DOHH2 (cell line): ENCODE measurements around the gene FOXK2.

Source experiments
- EZH2phosphoT487 ChIP-seq: fragments of 200-600 bp; sonication (generic); IDR thresholded peaks from 2 replicates; pipeline ENCODE4 v1.6.1; 2017; ENCODE audit warnings: borderline replicate concordance, mild to moderate bottlenecking, antibody characterized with exemption, low read length, moderate library complexity, mixed read lengths
- TF ChIP-seq, protein P1 (sequence below): fragments of 200-600 bp; sonication (generic); IDR thresholded peaks from one replicate; pipeline ENCODE4 v1.5.1; 2014; ENCODE audit warnings: antibody characterized with exemption, mild to moderate bottlenecking, low read depth, low read length; ENCODE audit not compliant: poor library complexity, severe bottlenecking

DNA sequence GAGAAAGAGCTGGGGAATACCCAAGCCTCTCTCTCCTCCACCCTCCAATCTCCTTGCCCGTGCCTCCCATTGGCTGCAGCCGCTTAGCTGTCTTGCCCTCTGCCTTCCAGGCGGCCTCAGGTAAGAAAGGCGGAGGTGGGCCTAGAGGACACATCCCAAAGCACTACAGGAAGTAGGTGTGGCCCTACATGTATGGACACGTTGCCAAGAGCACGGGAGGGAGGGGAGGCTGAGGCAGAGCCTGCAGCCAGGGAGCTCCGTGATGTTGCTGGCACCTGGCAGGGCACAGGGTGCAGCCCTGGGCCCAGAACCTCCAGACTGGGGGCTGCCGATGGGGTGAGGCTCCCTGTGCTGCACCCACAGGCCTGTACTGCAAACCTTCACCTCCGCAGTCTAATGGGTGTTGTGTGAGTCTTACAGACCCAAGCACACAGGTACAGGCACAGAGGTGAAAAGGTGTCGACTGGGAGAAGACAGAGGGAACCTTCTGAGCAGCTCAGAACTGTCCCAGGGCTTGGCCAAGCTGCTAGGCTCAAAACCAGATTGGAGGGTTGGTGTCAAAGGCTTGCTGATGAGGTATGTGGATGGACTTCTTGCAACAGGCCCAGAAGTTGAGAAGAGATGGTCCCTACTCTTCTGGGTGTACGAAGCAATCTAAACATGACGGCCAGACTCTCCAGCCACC, 23.5 kb upstream of the FOXK2 start:
- TF ChIP-seq, protein P1, sequence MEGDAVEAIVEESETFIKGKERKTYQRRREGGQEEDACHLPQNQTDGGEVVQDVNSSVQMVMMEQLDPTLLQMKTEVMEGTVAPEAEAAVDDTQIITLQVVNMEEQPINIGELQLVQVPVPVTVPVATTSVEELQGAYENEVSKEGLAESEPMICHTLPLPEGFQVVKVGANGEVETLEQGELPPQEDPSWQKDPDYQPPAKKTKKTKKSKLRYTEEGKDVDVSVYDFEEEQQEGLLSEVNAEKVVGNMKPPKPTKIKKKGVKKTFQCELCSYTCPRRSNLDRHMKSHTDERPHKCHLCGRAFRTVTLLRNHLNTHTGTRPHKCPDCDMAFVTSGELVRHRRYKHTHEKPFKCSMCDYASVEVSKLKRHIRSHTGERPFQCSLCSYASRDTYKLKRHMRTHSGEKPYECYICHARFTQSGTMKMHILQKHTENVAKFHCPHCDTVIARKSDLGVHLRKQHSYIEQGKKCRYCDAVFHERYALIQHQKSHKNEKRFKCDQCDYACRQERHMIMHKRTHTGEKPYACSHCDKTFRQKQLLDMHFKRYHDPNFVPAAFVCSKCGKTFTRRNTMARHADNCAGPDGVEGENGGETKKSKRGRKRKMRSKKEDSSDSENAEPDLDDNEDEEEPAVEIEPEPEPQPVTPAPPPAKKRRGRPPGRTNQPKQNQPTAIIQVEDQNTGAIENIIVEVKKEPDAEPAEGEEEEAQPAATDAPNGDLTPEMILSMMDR: no peak
- no peak for TF ChIP-seq EZH2phosphoT487
